GM21723 (cell line): ENCODE measurements around the gene HIP1.
A peak's percentile ranks its signal among the peaks of the same experiment; 100 is the strongest.
"Not testable (repeated sequence)": the region's sequence is repeated elsewhere in the genome, so short reads cannot be mapped to it uniquely, and the experiment has no call there.

Source experiments
- ATAC-seq: cut with Tn5 transposase; IDR thresholded peaks from one replicate; pipeline ENCODE4 v1.9.1; 2021; ENCODE audit warnings: mild to moderate bottlenecking, moderate library complexity; ENCODE audit not compliant: unreplicated experiment

The HIP1 gene

DNA sequence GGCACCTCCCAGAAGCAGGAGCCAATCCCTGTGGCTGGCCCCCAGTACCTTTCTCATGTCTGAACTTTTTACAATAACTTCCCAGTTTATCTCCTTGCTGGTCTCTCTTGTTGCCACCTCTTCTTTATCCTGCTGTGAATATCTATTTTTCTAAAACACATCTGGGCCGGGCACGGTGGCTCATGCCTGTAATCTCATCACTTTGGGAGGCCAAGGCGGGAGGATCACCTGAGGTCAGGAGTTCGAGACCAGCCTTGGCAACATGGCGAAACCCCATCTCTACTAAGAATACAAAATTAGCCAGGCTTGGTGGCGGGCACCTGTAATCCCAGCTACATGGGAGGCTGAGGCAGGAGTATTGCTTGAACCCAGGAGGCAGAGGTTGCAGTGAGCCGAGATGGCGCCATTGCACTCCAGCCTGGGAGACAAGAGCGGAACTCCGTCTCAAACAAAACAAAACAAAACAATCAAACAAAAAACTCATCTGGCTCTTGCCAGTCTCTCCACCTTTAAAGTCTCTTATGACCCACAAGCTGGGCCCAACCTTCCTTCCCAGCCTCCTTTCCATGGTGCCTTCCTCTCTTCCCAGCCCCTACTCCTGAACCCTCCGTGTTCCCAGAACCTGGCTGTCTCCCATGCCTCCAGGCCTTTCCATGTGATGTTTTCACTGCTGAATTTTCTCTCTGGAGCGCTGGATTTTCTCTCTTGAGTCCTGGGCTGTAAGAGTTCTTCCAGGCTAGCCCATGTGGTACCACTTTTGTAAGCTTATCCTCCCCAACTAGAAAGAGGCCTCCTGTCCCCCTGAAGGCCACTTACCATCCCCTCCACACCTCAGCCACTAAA, 51.3 kb downstream of the HIP1 start:
- ATAC-seq, result no peak

DNA sequence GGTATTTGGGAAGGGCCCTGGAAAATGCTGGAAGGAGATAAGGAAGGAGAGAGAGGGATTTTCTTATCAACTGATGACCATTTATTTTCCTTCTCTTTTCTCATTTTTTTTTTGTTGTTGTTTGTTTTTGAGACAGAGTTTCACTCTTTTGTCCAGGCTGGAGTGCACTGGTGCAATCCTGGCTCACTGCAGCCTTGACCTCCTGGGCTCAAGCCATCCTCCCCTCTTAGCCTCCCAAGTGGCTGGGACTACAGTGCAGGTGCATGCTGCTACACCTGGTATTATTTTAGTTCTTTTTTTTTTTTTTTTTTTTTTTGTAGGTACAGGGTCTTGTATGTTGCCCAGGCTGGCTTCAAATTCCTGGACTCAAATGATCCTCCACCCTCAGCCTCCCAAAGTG, 52.2 kb downstream of the HIP1 start:
- no peak for ATAC-seq

DNA sequence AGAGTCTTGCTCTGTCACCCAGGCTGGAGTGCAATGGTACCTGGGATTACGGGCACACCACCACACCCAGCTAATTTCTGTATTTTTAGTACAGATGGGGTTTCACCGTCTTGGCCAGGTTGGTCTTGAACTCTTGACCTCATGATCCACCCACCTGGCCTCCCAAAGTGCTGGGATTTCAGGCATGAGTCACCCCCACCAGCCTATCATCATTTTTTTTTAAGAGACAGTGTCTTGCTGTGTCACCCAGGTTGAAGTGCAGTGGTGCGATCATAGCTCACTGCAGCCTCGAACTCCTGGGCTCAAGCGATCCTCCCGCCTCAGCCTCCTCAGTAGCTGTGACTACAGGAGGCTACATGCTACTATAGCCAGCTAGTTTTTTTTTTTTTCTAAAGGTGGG, 56.7 kb downstream of the HIP1 start:
- ATAC-seq, result not testable (repeated sequence)

DNA sequence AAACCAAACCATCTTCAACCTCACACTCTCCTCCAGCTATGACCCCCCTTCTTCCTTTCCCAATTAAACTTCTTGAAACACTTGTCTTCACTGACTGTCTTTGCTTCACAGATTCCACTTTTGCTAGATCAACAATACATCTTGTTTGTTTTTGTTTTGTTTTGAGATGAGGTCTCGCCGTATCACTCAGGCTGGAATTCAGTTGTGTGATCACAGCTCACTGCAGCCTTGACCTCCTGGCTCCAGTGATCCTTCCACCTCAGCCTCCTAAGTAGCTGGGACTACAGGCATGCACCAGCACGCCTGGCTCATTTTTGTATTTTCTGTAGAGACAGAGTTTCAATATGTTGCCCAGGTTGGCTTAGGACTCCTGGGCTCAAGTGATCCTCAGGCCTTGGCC, 59.7 kb downstream of the HIP1 start:
- ATAC-seq, result no peak

DNA sequence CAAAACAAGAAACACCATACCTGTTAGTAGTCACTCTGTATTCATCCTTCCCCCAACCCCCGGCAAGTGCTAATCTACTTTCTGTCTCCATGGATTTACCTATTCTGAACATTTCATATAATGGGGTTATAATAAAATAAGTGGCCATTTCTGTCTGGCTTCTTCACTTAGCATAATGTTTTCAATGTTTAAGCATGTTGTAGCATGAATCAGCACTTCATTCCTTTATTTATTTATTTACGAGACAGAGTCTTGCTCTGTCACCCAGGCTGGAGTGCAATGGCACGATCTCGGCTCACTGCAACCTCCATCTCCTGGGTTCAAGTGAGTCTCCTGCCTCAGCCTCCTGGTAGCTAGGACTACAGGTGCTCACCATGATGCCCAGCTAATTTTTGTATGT, 69.2 kb downstream of the HIP1 start:
- ATAC-seq, result no peak

DNA sequence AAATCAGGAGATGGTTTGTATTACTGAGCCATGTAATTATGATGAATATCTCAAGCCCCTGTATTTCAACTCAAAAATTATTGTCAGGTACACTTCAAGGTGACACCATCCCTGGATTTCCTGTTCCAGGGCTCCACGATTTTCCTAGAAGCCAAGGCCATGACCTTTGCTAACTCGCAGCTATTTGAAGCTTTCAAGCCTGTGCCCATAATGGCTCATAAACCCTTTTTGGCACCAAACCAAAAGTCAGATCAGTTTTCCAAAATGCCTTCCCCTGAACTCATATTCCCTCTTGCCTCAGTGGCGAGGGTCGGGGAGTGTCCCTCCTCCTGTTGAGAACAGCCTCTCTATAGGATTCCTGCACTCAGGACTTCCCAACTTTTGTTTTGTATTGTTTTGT, 70.8 kb downstream of the HIP1 start:
- no peak for ATAC-seq

DNA sequence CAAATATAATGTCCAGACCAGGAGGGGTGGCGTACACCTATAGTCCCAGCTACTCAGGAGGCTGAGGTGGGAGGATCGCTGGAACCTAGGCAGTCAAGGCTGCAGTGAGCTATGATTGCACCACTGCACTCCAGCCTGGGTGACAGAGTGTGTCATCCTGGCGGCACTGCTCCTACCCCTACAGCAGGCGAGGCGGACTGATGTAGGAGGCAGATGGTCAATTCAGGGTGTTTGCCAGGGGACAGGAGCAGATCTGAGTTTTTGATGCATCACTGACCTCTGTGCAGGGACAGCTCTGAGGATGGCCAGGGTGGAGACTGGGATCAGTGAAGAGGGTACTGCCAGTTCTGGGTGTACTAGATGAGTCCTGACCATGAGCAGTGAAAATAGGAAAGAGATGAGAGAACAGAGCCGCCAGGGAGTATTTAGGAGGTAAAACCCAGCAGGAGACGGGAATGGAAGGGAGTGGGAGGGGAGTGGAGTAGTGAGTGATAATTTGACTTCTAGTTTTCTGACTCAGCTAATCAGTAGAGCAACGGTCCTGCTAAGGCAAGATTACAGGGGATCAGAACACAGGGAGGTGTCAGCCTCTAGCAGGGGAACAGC, 75.3 kb downstream of the HIP1 start:
- ATAC-seq, result peak; percentile 43

DNA sequence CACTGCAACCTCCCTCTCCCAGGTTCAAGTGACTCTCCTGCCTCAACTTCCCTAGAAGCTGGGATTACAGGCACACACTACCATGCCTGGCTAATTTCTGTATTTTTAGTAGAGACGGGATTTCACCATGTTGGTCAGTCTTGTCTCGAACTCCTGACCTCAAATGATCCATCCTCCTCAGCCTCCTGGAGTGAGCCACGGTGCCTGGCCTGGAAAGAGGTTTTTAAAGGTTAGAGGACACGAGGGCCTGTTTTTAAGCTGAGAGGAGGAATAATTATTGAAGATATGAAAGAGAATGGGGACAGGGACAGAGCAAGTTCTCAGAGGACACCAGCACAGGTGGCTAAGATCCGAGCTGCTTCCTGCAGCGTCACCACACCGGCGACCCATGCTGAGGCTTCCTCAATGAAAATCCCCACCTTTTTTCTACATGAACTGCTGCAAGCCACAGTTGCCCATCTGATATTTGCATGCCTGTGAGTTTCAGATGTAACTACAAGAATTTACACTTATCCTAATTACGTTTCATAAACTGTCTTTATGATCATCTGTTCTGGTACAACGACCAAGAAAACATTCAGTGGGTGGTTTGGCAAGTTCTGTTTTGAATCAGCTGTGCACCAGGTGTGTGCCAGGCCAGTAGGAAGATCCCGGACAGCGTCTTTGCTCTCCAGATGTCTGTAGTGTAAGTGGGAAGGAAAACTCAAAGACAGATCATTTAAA, 76.0 kb downstream of the HIP1 start:
- peak; percentile 93 for ATAC-seq

DNA sequence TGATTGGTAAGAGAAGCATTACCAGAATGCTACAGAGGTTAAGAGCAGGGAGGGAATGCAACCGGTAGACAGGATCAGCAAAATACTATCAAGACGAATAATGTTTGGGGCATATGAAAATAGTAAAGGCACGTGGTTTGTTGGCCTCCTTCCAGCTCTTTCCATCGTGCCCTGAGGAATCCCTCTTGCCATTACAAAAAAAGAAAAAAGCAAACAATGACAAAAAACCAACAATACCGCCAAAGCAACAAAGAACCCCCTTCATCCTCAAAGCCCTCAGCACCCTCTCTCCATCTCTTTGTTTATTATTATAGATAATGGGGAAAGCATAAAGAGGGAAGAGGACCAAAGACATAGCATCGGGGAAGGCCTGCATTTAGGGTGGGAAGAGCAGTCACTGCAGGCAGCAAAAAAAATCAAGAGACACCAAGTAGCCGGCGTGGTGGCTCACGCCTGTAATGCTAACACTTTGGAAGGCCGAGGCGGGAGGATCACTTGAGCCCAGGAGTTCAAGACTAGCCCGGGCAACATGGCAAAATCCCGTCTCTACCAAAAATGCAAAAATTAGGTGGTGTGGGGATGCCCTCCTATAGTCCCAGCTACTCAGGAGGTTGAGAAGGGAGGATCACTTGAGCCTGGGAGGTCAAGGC, 78.0 kb downstream of the HIP1 start:
- no peak for ATAC-seq

DNA sequence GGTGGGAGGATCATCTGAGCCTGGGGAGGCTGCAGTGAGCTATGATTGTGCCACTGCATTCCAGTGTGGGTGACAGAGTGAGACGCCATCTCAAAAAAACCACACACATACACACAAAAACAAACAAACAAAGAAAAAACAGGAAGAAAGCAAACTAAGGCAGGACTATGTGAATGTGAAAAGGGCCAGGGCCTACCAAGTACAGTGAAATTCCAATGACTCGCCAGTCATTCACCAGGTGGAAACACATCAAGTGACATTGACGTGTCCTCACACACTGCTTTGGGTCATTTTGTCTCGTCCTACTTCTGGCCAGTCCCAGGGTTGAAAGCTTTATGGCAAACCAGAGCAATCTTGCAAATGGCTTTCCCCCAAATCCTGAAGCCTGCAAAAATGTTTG, 79.9 kb downstream of the HIP1 start:
- ATAC-seq, result no peak

DNA sequence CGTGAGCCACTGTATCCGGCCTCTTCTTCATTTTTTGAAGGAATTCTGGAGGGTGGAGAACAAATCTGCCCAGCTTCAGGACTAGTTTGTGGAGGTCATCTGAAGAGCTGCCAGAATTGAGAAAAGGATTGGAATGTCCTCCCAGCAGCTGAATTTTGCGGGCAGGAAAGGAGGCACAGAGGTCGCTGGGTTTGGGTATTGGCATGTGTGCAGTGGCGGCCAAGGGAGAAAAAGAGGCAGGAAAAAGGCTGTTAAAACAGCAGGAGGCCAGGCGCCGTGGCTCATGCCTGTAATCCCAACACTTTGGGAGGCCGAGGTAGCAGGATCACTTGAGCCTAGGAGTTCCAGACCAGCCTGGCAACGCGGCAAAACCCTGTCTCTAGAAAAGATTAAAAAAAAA, 80.4 kb downstream of the HIP1 start:
- ATAC-seq, result no peak

DNA sequence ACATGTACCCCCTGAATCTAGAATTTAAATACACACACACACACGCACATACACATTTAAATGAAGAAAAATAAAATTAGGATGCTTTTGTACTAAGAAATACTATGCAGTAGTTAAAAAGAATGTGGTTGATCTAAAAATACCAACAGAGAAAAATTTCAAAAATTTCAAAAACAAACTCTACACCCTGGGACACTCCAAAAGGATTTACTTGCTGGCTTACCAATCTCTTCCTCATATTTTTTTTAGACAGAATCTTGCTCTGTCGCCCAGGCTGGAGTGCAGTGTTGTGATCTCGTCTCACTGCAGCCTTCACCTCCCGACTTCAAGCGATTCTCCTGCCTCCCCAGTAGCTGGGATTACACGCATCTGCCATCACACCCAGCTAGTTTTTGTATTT, 80.9 kb downstream of the HIP1 start:
- ATAC-seq, result no peak

DNA sequence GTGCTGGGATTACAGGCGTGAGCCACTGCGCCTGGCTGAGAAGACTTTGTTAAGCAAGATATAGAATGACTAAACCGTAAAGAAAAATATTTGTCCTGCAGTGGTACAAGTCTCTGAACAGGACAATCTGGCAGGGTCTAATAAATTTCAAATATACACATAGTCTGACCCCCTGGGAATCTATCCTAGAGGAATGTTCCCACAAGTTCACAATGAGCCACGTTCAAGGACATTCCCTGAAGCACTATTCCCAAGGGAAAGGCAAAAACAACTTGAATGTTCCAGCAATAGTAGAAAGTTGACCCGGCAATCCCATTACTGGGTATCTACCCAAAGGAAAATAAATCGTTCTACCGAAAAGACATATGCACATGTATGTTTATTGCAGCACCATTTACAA, 82.0 kb downstream of the HIP1 start:
- no peak for ATAC-seq

DNA sequence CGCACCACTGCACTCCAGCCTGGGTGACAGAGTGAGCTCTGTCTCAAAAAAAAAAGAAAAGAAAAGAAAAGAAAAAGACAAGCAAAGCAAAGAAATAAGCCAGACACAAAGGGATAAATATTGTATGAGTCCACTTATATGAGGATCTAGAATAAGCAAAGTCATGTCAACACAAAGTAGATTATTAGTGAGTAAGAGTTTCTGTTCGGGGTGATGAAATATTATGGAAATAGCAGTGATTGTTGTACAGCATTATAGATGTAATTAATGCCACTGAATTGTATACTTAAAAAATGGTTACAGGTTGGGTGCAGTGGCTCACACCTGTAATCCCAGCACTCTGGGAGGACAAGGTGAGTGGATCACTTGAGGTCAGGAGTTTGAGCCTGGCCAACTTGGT, 83.2 kb downstream of the HIP1 start:
- no peak for ATAC-seq

DNA sequence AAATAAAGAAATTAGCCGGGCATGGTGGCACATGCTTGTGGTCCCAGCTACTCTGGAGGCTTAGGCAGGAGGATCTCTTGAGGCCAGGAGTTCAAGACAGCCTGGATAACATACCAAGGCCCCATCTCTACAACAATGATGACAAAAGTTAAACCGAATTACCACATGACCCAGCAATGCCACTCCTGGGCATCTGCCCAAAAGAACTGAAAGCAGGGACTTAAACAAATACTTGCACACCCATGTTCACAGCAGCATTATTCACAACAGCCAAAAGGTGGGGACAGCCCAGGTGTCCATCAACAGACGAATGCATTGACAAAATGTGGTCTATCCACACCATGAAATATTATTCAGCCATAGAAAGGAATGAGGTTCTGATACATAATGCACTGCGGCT, 83.9 kb downstream of the HIP1 start:
- ATAC-seq, result no peak

DNA sequence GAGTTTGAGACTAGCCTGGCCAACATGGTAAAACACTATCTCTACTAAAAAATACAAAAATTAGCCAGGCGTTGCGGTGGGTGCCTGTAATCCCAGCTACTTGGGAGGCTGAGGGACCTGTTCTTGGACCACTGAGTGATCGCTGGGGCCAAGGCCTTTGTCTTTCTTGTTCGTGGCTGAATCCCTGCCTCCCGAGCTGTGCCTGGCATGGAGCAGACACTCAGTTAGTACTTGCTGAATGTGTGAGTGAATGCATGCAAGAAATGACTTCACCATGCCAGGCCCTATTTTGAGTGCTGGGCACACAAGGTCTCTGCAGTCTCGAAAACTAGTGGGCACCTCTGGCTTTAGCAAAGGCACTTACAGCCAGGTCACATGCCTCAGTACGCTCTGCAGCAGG, 85.1 kb downstream of the HIP1 start:
- no peak for ATAC-seq

DNA sequence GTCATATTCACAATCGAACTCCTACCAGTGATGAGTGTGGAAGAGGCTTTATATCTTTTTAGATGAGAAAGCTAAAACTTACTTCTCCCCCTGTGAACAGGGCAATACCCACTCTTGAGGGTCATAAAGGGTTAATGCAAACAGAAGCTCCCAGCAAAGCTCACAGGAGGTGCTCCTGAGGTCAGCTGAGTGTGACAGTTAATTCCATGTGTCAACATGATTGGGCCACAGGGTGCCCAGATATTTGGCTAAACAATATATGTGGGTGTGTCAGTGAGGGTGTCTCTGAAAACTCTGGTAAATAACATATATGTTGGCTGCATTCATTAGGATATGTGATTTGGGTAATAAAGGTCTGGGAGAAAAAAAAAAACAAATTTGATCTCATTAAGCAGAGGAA, 86.0 kb downstream of the HIP1 start:
- ATAC-seq, result no peak

DNA sequence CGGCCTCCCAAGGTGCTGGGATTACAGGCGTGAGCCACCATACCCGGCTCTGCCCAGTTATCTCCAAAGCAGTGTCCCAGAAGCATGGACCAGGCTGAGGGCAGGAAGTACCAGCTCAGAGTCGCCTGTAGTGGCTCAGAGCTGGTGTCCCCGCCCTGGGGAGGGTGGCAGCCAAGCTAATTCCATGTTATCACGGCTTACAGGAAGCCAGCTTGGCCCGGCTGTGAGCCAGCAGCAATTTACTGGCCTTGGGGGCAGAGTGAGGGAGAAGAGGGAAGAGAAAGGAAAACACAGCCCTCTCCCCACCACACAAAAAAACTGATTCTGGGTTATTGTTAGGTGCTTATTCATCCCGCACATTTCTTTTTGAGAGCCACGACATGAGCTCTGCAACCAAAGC, 88.1 kb downstream of the HIP1 start:
- no peak for ATAC-seq

DNA sequence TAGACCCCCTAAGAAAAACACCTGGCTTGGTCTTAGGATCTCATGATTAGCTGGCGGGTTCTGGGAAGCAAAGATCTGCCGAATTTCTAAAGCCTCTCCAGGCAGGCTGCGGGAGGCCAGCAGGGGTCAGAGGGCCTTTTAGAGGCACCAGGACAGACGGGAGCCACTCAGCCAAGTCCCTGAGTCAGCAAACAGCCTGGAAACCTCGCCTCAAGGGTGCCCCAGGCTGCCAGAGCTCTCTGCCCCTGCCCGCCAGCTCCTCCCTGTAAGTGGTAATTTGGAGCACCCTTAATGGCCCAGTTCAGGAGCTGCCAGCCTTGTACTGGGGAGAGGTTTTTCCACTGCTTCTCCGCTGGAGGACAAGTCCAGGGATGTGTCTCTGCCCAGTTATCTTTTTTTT, 88.7 kb downstream of the HIP1 start:
- no peak for ATAC-seq

DNA sequence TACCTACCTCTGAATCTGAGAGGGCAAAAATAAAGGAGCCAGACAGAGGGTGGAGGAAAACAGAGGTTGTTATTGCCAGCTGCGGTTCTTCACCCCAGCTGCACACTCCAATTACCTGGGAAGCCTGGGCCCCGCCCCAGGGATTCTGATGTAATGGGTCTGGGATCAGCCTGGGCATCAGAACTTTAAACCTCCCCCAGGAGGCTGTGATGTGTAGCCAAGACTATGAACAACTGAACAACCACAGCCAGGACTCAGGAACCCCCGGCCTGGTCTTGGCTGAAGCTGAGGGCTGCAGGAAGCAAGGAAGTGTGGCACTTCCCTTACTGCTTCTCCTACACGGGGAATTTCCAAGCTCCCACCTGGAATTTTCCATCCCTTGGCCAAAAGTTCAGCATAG, 89.3 kb downstream of the HIP1 start:
- no peak for ATAC-seq

DNA sequence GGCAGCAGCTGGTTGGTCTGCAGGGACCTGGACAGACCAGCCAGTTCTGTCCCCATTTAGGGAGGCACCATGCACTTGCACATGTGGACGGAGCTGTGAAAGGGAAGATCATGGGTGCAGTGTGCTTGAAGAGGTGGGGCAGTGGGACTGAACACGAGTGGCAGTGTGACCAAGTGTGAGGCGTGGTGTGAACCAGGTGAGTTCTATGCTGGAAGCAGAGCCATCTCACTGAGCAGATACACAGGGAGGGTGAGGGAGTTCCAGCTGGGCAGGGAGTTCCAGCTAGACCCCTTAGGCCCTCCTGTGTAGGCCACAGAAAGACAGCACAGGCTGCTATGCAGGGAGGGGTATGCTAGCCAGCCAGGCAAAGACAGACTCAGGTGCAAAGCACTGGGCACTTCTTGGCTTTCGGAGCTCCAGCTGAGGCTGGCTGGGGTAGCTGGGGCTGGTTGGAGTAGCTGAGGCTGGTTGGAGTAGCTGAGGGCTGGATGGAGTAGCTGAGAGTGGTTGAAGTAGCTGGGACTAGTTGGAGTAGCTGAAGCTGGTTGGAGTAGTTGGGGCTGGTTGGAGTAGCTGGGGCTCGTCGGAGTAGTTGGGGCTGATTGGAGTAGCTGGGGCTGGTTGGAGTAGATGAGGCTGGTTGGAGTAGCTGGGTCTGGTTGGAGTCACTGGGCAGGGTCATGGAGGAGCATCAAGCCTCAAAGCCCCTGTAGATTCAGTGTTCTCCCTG, 90.9 kb downstream of the HIP1 start:
- no peak for ATAC-seq
